Breast epithelium (tissue), 3 donors: ENCODE measurements around the gene GDPD4.

Source experiments
- POLR2A ChIP-seq: fragments of 450-650 bp; IDR thresholded peaks from one replicate; pipeline ENCODE4 v1.6.1; 2016; ENCODE audit warnings: antibody characterized with exemption, mild to moderate bottlenecking, moderate library complexity
- POLR2AphosphoS5 ChIP-seq, 3 donors: sonication (generic); formaldehyde crosslinking; IDR thresholded peaks; one replicate each; pipeline ENCODE4 v1.6.1; 2017; ENCODE audit warnings: antibody characterized with exemption in 3 of 3
- TF ChIP-seq, protein P1 (sequence below), 3 donors: fragments of 450-650 bp; IDR thresholded peaks; one replicate each; pipeline ENCODE4 v1.5.1; 2016 to 2017; ENCODE audit warnings: antibody characterized with exemption in 3 of 3, mild to moderate bottlenecking in 3 of 3, moderate library complexity in 3 of 3

DNA sequence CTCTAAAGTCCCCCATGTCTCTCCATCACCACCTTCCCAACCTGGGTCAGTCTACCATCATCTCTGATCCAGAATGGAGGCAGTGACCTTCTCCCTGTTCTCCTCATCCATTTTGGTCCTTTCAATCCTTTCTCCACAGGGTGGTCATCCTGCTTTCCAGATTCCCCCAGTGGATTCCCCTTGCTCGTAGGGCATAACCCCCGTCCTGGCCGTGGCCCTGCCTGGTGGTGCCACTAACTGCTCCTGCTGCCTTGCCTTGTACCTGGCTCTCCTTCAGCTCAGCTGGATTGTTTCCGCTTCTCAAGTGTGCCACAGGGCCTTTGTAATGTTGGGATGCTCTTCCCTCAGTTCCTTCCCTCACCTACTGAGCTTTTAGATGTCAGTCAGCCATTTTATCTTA is 91.8 kb downstream of the GDPD4 start:
- TF ChIP-seq, protein P1, sequence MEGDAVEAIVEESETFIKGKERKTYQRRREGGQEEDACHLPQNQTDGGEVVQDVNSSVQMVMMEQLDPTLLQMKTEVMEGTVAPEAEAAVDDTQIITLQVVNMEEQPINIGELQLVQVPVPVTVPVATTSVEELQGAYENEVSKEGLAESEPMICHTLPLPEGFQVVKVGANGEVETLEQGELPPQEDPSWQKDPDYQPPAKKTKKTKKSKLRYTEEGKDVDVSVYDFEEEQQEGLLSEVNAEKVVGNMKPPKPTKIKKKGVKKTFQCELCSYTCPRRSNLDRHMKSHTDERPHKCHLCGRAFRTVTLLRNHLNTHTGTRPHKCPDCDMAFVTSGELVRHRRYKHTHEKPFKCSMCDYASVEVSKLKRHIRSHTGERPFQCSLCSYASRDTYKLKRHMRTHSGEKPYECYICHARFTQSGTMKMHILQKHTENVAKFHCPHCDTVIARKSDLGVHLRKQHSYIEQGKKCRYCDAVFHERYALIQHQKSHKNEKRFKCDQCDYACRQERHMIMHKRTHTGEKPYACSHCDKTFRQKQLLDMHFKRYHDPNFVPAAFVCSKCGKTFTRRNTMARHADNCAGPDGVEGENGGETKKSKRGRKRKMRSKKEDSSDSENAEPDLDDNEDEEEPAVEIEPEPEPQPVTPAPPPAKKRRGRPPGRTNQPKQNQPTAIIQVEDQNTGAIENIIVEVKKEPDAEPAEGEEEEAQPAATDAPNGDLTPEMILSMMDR (IDR thresholded peaks at IDR 0.05) = no peak
- TF ChIP-seq POLR2A (no peak), POLR2AphosphoS5 (IDR thresholded peaks at IDR 0.05) (no peak)
